Inferior parietal cortex (tissue), 1 donor: ENCODE results near the gene PI4KA.

Experiments used
- DNase-seq: peaks from one replicate; pipeline ENCODE4 v3.0.0-alpha.2; 2016; ENCODE audit errors: extremely low spot score

PI4KA gene

DNA sequence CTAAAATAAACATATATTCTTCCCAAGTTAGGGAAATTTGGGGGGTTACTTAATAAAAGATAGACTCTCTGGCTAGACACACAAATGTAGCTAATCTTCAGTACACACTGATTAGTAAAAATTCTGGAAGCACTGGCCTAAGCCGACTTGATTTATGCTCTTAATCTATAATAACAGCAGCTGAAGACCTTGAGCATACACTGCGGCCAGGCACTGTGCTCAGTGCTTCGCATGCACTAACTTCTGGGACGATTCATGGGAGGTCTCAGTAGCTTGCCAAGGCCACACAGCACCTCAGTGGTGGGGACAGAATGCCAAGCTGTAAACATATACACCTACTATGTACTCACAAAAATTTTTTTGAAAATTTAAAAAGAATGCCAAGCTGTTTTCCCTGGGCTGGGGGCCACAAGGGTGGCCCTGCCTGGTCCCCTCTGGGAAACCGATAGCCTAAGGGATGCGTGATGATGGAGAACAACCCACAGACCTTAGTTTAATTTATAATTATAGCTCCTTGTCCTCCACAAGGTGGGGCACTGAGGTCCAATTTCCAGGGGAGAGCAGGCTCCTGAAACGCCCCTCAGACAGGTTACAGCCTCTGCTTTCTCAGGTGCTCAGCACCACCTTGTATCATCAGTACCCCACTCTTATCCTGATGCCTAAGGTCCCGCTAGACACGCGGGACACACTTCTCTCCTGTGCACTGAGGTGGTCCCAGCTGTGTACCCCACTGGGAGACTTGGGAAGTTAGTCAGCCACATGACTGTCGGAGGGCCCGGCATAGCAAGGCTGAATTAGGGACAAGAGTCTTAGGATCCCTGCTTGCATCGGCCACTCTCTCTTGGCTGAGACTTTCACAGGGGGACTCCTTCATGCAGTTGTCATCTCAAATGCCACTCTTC lies 64.6 kb downstream of the PI4KA start:
- DNase-seq: no peak

GRCh38 chr22:20792966-20793728 lies 65.5 kb downstream of the PI4KA start:
- no peak for DNase-seq

DNA sequence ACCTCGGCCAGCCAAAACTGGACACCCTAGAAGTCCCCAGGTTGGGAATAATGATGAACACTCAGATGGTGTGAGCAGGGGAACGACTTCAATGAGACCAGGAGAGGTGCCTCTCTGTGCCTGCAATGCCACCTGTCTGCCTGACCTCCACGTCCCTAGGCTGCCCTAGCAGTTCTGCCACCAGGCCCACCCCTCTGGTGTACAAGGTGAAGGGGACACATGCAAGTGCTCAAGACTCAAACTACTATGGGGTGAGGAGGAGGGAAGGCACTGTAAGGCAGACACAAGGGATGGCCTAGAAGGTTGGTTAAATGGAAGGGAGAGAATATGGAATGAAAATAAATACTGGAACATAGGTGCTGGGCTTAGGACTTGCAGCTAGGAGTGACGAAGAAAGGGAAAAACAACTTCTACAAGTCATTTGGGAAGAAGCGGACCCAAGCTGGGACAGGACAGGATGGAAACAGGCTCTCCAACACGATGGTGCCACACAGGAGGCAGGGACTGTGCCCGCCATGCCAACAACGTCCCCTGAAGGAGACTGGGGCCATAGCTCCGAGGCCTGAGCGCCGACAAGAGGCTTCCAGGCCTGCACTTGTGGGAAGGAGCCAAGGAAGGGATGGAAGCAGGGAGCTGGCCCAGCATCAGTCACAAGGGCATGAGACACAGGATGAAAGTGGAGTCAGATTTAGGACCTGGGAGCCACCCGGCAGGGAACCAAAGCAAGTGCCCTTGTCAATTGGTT lies 66.2 kb downstream of the PI4KA start:
- DNase-seq: no peak

DNA sequence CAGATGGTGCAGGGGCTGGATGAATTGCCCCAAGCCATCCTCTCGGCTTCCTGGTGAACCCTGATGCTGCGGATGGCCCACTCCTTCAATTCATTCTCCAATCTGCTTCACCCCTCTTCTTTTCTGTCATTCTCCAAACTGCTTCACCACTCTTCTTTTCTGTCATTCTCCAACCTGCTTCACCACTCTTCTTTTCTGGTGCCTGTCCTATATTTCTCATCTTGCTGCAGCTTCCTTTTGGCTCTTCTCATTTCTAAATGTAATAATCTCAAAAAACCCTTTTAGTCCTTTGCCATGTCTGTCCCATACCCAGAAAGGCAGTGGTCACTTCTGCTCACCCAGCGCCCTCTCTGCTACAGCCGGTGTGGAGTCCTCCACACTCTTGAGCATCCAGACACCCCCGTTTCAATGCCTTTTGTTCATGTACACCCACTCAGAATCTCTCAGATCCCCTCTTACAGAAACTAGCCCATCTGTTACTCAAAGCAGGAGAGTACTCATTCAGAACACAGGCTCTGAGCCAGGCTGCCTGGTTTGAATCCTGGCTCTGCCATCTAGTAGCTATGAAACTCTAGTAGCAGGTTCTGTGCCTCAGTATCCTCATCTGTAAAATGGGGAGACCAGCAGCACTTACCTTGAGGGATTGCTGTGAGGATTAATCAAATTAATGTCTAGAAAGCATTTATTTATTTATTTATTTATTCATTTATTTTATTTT lies 69.8 kb downstream of the PI4KA start:
- DNase-seq: no peak

GRCh38 chr22:20787746-20788626 lies 70.6 kb downstream of the PI4KA start:
- DNase-seq: no peak

DNA sequence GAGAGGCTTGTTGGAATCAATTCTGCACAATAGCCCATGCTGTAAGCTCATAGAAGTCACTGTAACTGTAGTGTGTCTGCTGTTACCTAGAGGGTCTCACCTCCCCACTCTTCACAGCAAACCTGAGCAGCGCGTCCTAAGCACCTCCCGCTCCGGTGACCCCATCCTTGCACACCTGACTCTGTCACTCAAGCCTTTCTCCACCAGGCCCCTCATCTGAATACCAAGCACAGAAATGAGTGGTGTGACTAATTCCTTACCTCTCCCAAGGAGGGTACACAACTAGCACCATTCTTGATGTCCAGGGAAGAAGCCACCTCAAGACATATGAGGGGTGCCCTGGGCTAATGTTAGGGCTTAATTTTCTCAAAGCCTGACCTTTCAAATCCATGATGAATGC lies 71.4 kb downstream of the PI4KA start:
- DNase-seq: no peak

- no peak for DNase-seq
These were observed 72.1 kb downstream of the PI4KA start for GRCh38 chr22:20786536-20786979.

- DNase-seq: no peak
These were observed 72.6 kb downstream of the PI4KA start for GRCh38 chr22:20786048-20786447.

- no peak for DNase-seq
These were observed 73.2 kb downstream of the PI4KA start for GRCh38 chr22:20785415-20785814.

- DNase-seq: peak; percentile 83
These were observed 74.5 kb downstream of the PI4KA start for GRCh38 chr22:20783844-20784723.

DNA sequence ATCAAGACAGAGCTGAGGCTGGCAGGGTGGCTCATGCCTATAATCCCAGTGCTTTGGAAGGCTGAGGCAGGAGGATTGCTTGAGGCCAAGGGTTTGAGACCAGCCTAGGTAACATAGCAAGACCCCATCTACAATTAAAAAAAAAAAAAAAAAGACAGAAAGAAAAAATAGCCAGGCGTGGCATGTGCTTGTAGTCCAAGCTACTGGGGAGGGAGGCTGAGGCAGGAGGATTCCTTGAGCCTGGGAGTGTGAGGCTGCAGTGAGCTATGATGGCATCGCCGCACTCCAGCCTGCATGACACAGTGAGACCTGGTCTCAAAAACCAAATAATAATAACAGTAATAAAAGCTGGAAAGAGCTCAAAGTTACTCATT lies 75.3 kb downstream of the PI4KA start:
- no peak for DNase-seq

- no peak for DNase-seq
These were observed 75.9 kb downstream of the PI4KA start for GRCh38 chr22:20782596-20783299.

- no peak for DNase-seq
These were observed 76.5 kb downstream of the PI4KA start for GRCh38 chr22:20782083-20782482.

GRCh38 chr22:20781272-20781990 lies 77.2 kb downstream of the PI4KA start:
- no peak for DNase-seq

- DNase-seq: no peak
These were observed 78.8 kb downstream of the PI4KA start for GRCh38 chr22:20779818-20780158.

DNA sequence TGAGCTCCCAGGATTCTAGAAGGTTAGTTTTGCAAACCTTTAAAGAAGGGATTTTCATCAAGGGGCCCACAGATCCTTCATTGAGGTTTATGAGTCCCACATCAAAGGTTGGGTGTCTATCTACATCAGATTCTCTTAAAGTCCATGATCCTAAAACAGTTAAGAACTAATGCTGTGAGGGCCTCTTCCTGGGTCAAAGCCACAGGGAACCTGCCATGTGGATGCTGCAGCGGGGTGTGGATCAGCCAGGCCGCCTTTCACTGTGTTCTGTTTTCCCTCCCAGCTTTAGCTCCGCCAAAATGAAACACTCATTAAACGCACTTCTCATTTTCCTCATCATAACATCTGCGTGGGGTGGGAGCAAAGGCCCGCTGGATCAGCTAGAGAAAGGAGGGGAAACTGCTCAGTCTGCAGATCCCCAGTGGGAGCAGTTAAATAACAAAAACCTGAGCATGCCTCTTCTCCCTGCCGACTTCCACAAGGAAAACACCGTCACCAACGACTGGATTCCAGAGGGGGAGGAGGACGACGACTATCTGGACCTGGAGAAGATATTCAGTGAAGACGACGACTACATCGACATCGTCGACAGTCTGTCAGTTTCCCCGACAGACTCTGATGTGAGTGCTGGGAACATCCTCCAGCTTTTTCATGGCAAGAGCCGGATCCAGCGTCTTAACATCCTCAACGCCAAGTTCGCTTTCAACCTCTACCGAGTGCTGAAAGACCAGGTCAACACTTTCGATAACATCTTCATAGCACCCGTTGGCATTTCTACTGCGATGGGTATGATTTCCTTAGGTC lies 79.4 kb downstream of the PI4KA start:
- DNase-seq: no peak

GRCh38 chr22:20777420-20778177 lies 81.0 kb downstream of the PI4KA start:
- DNase-seq: peak; percentile 83
